Measurements from ENCODE around the gene ALKBH4. TPM values are rescaled to one million over a fixed set of nuclear protein-coding genes. Genes with fewer than 3 reads are reported as not detected.

The ALKBH4 gene, protein sequence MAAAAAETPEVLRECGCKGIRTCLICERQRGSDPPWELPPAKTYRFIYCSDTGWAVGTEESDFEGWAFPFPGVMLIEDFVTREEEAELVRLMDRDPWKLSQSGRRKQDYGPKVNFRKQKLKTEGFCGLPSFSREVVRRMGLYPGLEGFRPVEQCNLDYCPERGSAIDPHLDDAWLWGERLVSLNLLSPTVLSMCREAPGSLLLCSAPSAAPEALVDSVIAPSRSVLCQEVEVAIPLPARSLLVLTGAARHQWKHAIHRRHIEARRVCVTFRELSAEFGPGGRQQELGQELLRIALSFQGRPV
- 11.8 and 23.9 TPM in 2 replicates for total RNA-seq

GRCh38 chr7:102464577-102465280 lies at the start of gene ALKBH4, which contains the start of gene LRWD1:
Gene ALKBH4, minus strand, starts transcription at chr7:102464863. Its CDS starts 27 bp downstream, at chr7:102464836.
Gene LRWD1, plus strand, starts transcription at chr7:102464984. Its CDS starts 97 bp downstream, at chr7:102465081.

GRCh38 chr7:102478314-102479208 lies 13.9 kb upstream of the ALKBH4 start, which contains the start of gene POLR2J:
Gene POLR2J, minus strand, starts transcription at chr7:102478922. Its CDS starts 62 bp downstream, at chr7:102478860.

DNA sequence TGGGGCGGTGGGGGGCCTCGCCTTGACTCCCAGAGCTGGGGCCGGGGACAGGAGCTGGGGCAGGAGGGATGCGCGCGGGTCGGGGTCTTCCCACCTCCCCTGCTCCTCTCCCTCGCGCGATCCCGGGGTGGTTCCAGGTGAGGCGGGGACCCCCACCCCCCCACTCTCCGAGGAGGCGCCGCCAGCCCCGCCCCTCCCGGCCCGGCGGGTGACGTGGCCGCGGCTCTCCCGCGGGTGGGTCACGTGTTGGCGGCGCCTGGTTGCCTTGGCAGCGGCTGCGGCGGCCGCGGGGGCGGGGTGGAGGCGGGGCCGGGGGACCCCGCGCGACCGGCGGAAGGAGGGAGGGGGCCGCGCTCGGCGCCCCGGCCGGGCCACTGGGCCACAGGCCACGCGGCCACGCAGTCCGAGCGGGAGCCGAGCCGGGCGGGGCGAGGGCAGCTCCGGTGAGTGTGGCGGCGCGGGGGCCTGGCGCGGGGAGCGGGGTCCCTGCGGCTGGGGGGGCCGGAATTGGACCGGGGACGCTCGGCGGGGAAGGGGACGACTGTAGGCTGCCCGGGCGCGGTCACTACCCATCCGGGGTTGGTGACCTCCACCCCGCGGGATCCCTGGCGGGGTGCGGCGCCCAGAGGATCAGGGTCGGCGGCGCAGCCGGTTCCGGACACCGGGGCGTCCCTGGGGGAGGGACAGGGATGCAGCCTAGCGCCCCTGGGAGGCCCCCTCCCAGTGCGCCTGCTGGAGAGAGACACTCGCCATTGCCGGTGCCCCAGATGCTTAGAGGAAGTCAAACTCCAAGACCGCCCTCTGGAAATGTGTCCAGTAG lies 31.2 kb downstream of the ALKBH4 start, which contains the start of gene ORAI2:
Gene ORAI2 (plus strand): TSS at position 357 of the 820 bp plus-strand sequence. CDS start 5,382 bp downstream, outside the sequence.

Other genes starting within 250 kb of the ALKBH4 start
- 5.5 and 6.4 TPM in 2 replicates for gene SH2B2, start 178.0 kb downstream of the ALKBH4 start, total RNA-seq
- gene SPDYE6, start 108.4 kb downstream of the ALKBH4 start, total RNA-seq, result not detected in 2 replicates
- gene PRKRIP1, start 68.5 kb downstream of the ALKBH4 start, total RNA-seq, result 11.6 and 12.1 TPM in 2 replicates
- 2.7 and 10.8 TPM in 2 replicates for gene ORAI2, start 31.3 kb downstream of the ALKBH4 start, total RNA-seq
- 12.5 and 17.1 TPM in 2 replicates for gene LRWD1, start 121 bp upstream of the ALKBH4 start, total RNA-seq
- 30.1 and 44.4 TPM in 2 replicates for gene POLR2J, start 14.1 kb upstream of the ALKBH4 start, total RNA-seq
- 0.27 and 0.62 TPM in 2 replicates for gene RASA4B, start 52.9 kb upstream of the ALKBH4 start, total RNA-seq
- 2.3 and 2.7 TPM in 2 replicates for gene UPK3BL2, start 78.8 kb upstream of the ALKBH4 start, total RNA-seq
- not detected in 2 replicates for gene SPDYE2, start 86.4 kb upstream of the ALKBH4 start, total RNA-seq
- 7.2 and 25.5 TPM in 2 replicates for gene POLR2J3, start 107.7 kb upstream of the ALKBH4 start, total RNA-seq
- 1.4 and 3.4 TPM in 2 replicates for gene RASA4, start 151.9 kb upstream of the ALKBH4 start, total RNA-seq
- gene UPK3BL1, start 177.9 kb upstream of the ALKBH4 start, total RNA-seq, result 6.0 and 7.7 TPM in 2 replicates
- gene SPDYE2B, start 185.5 kb upstream of the ALKBH4 start, total RNA-seq, result not detected in 2 replicates
- 1.2 and 2.3 TPM in 2 replicates for gene POLR2J2, start 206.8 kb upstream of the ALKBH4 start, total RNA-seq